GM20000 (cell line): Measurements from ENCODE around the gene SLC6A12.

Experiments
- DNase-seq: peaks from one replicate; pipeline ENCODE4 v3.0.0; 2012; ENCODE audit warnings: low spot score
- TF ChIP-seq, protein P1 (sequence below): IDR thresholded peaks from 2 replicates; pipeline ENCODE4 v1.5.1; 2012; ENCODE audit warnings: mild to moderate bottlenecking, control low read depth; ENCODE audit errors: extremely low read depth, missing control alignments

SLC6A12 gene

DNA sequence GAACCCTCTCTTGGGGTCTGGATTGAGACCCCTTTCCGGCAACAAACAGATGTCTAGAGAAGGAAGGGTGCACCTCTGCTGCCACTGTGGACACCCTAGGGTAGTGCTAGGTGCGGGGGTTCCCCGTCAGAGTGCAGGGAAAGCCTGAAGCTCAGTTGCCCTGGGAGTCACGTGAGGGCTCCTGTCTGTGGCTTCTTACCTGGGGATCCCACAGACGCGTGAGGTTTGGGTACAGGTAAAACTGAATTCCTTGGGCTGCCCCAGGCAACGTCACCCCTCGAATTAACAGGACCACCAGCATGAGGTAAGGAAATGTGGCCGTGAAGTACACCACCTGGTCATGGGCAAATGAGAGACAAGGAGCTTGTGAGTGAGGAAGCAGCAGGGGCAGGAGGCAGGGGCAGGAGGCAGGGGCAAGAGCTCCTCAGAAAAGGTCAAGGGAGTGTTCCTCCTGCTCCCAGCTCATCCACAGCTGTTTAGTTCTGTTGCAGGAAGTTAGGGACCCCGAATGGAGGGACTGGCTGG lies 21.0 kb upstream of the SLC6A12 start:
- TF ChIP-seq, protein P1, sequence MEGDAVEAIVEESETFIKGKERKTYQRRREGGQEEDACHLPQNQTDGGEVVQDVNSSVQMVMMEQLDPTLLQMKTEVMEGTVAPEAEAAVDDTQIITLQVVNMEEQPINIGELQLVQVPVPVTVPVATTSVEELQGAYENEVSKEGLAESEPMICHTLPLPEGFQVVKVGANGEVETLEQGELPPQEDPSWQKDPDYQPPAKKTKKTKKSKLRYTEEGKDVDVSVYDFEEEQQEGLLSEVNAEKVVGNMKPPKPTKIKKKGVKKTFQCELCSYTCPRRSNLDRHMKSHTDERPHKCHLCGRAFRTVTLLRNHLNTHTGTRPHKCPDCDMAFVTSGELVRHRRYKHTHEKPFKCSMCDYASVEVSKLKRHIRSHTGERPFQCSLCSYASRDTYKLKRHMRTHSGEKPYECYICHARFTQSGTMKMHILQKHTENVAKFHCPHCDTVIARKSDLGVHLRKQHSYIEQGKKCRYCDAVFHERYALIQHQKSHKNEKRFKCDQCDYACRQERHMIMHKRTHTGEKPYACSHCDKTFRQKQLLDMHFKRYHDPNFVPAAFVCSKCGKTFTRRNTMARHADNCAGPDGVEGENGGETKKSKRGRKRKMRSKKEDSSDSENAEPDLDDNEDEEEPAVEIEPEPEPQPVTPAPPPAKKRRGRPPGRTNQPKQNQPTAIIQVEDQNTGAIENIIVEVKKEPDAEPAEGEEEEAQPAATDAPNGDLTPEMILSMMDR: no peak
- no peak for DNase-seq

DNA sequence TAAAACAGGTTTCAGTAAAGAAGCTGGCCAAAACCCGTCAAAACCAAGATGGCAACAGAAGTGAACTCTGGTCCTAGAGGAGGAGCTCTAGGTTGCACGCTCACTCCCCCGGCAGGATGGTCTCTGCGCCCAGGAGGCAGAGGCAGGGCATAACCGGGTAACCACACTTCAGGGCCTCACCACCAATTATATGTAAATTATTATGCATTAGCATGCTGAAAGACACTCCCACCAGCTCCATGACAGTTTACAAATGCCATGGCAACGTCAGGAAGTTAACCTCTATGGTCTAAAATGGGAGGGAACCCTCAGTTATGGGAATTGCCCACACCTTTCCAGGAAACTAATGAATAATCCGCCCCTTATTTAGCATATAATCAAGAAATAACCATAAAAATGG lies 20.1 kb upstream of the SLC6A12 start:
- TF ChIP-seq, protein P1: no peak
- no peak for DNase-seq

DNA sequence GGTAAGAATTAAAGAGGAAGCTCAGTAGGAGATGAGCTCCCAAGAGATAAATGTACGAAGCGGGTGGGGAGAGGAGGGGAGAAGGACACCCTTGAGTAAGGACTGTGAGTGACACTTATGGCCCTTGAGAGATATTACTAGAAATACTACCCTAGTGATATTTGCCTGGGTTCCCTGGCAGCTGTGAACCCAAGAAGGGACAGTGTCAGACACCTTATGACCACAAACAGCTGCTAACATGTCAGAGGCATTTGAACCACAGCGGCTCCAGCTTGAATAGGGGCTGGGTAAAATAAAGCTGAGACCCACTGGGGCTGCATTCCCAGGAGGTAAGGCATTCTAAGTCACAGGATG lies 19.6 kb upstream of the SLC6A12 start:
- DNase-seq: no peak
- TF ChIP-seq, protein P1: no peak

DNA sequence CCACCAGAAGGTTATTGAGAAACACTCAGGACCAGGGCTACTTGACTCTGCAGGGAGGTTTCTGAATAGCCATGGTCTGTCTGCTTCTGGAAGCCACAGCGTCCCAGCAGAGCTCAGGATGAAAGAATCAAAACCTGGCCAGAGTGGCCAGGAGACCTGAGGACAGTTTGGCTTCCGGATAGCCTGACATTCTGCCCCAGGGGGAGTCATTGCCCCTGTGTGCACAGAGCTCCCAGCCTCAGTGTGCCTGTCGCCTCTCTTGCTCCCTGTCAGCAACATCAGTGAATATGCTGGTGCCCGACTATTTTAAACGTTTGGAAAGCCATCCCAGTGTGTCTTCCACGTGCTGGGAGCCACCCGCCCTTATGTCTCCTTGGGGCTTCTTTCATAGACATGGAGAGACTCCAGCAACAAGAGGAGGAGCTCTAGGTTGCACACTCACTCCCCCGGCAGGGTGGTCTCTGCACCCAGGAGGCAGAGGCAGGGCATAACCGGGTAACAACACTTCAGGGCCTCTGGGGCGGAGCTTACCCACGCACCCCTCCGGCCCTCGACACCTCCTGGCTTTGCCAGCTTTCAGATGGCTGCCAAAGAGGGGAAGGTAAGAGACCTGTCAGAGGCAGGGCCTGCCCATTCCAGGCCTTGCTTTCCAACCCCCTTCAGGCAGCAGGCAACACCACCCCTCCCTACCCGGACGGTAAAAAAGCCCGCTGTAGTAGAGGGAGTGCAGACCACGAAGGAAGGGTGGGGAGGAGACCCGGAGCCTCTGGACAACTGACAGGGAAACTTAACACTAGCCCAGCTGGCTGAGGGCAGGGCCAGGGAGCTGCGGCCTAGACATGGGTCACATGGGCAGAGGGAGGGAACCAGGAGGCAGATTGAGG lies 19.0 kb upstream of the SLC6A12 start:
- DNase-seq: no peak
- TF ChIP-seq, protein P1: no peak

DNA sequence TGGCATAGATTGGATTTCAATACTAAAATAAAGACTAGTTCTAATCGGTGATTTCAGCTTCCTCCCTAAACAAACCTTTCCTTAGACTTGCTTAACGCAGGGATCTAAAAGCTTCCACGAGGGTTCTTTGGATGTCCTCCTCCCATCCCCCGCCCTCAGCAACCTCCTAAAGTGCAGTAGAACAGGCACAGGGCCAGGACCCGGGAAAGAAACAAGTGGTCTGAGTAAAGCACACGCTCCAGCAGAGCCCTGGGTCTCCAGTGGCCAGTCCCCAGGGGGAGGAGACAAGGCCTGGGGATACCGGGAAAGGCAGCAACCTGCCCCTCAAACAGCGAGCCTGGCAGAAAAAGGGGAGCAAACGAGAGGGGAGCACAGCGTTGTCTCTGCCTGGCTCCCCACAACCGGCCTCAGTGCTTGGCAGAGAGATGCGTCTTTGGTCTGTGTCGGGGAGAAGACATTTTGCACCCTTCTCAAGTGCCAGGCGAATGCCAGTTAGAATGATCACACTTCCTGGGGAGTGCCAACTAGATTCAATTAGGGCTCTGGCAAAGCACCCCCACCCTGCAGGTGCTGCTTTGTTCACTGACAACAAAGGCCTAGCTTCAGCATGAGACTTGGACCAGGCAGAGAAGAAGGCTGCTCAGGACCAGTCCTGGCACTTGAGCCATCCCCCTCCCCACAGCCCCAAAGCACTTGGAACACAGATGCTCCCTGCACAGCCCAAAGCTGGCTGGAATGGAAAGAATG lies 17.1 kb upstream of the SLC6A12 start:
- no peak for DNase-seq
- TF ChIP-seq, protein P1: no peak

DNA sequence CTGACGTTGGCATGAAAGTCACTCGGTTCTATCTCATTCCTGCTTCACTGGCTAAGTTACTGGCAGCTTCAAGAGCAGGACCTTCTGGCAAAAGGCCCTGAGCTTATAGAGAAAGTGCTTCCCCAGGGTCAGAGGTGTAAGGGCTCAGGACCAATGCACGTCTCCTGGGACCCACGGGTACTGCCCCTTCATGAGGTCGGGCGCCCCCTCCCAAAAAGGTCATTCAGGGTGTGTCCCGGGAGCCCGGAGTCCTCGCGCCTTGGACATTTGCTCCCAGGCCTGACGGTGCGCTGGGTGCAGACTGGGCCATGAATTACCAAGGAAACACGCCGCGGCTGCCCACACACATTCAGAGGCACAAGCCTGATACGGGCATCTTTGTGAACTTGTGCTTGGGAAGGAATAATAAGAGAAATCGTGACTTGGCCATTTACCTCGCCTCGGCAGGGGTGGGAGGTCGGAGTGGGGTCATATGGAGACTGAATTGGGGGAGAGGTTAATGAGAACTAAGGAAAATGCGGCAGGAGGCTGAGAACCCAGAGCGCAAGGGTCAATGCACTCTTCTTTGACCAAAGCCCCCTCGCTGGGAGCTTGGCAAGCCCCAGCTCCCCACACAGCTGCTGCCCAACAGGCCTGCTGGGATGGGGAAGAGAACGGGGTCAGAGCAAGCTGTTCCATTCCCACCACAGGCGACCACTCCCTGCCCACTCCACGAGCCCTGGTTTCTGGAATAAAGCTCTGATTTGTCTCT lies 15.7 kb upstream of the SLC6A12 start:
- TF ChIP-seq, protein P1: no peak
- no peak for DNase-seq

DNA sequence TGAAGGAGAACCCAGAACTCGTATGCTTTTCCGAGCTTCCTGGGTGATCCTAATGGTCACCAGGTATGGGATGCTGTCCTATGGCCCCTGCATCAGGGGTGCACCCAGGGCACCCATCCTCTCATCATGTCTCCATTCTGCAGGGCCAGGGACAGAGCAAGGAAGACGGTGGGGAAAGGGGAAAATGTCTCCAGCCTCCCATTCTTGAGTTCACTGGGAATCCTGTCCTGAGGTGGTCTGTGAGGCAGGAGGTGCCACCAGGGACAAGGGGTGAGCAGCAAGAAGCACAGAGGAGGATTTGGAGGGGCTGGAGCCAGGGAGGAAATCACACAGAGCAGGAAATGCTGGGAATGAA lies 14.9 kb upstream of the SLC6A12 start:
- TF ChIP-seq, protein P1: no peak
- DNase-seq: no peak
